Gastrocnemius medialis (tissue), 4 donors: ENCODE results near the gene DSCAML1.

Experiments
- POLR2A ChIP-seq, 2 donors: fragments of 450-650 bp; IDR thresholded peaks; one replicate each; pipeline ENCODE4 v1.6.1; 2017; ENCODE audit warnings: antibody characterized with exemption in 2 of 2, mild to moderate bottlenecking in 2 of 2, moderate library complexity in 2 of 2
- TF ChIP-seq, protein P1 (sequence below), 5 experiments: fragments of 450-650 bp in 3 of 5; fragments of 200-600 bp in 2 of 5; sonication (generic) in 2 of 5; IDR thresholded peaks in 4 of 5; conservative IDR thresholded peaks in 1 of 5; 1 replicate in 4 of 5; 2 replicates in 1 of 5; pipeline ENCODE4 v1.5.1; 2016 to 2019; ENCODE audit warnings: antibody characterized with exemption in 5 of 5, mild to moderate bottlenecking in 3 of 5, moderate library complexity in 3 of 5

GRCh38 chr11:117423046-117423575 lies 373.9 kb downstream of the DSCAML1 start:
- TF ChIP-seq, protein P1, sequence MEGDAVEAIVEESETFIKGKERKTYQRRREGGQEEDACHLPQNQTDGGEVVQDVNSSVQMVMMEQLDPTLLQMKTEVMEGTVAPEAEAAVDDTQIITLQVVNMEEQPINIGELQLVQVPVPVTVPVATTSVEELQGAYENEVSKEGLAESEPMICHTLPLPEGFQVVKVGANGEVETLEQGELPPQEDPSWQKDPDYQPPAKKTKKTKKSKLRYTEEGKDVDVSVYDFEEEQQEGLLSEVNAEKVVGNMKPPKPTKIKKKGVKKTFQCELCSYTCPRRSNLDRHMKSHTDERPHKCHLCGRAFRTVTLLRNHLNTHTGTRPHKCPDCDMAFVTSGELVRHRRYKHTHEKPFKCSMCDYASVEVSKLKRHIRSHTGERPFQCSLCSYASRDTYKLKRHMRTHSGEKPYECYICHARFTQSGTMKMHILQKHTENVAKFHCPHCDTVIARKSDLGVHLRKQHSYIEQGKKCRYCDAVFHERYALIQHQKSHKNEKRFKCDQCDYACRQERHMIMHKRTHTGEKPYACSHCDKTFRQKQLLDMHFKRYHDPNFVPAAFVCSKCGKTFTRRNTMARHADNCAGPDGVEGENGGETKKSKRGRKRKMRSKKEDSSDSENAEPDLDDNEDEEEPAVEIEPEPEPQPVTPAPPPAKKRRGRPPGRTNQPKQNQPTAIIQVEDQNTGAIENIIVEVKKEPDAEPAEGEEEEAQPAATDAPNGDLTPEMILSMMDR (IDR thresholded peaks at IDR 0.05 in 4 of 5, conservative IDR thresholded peaks at IDR 0.05 in 1 of 5), result no peak
- no peak for TF ChIP-seq POLR2A (IDR thresholded peaks at IDR 0.05)
